IMR-90 (cell line): ENCODE measurements around the gene ST8SIA6. TPM values are rescaled to one million over a fixed set of nuclear protein-coding genes. Genes with fewer than 3 reads are reported as not detected.

Source experiments
- ATAC-seq: fragments of 200-7000 bp; cut with Tn5 transposase; 2 replicates; pipeline ENCODE4 v1.9.1; 2020; ENCODE audit warnings: low read depth, mild to moderate bottlenecking, moderate library complexity
- BruUV-seq: library from RNA; stranded (reverse); fragments of 400-500 nt; replicated peaks from 2 replicates; lab custom pipeline; 2021; lab: Mats Ljungman, UMichigan
- CTCF ChIA-PET: fragments of 300-600 bp; formaldehyde crosslinking; extraction: SDS; loops from one replicate; lab custom pipeline; 2021; ENCODE audit warnings: antibody characterized with exemption; lab: Yijun Ruan, JAX
- POLR2A ChIA-PET: fragments of 300-600 bp; sonication (Branson Sonifier 250); formaldehyde crosslinking; loops from one replicate; lab custom pipeline; 2022; ENCODE audit warnings: antibody characterized with exemption; ENCODE audit not compliant: unreplicated experiment; lab: Charles Lee
- DNase-seq: peaks from one replicate; pipeline ENCODE4 v3.0.0; 2013
- H2AFZ ChIP-seq: replicated peaks from 2 replicates; pipeline ENCODE3; 2013; ENCODE audit warnings: low read length, mild to moderate bottlenecking; ENCODE audit not compliant: poor library complexity
- H2AK5ac ChIP-seq: 2 replicates; pipeline ENCODE4 v1.6.1; 2013; ENCODE audit warnings: low read depth, low read length, inconsistent platforms
- H2AK9ac ChIP-seq: replicated peaks from 2 replicates; pipeline ENCODE3; 2013; ENCODE audit warnings: mild to moderate bottlenecking, low read depth, low read length, moderate library complexity; ENCODE audit not compliant: poor library complexity
- H2BK120ac ChIP-seq: 2 replicates; pipeline ENCODE4 v1.6.1; 2013; ENCODE audit warnings: low read depth, low read length, inconsistent platforms
- H2BK15ac ChIP-seq: 3 replicates; pipeline ENCODE4 v1.6.1; 2013; ENCODE audit warnings: low read depth, low read length, inconsistent platforms
- H2BK20ac ChIP-seq: 2 replicates; pipeline ENCODE4 v1.6.1; 2013; ENCODE audit warnings: low read depth, mild to moderate bottlenecking, inconsistent platforms, low read length, moderate library complexity
- H2BK5ac ChIP-seq: 2 replicates; pipeline ENCODE4 v1.6.1; 2013; ENCODE audit warnings: mild to moderate bottlenecking, low read depth, low read length, inconsistent platforms; ENCODE audit not compliant: poor library complexity, severe bottlenecking
- H3K14ac ChIP-seq: replicated peaks from 2 replicates; pipeline ENCODE4 v1.6.1; 2013; ENCODE audit warnings: low read depth, low read length, inconsistent platforms
- H3K18ac ChIP-seq: 2 replicates; pipeline ENCODE4 v1.6.1; 2013; ENCODE audit warnings: low read depth, low read length, control low read depth
- H3K23ac ChIP-seq: 2 replicates; pipeline ENCODE4 v1.6.1; 2013; ENCODE audit warnings: low read depth, low read length, inconsistent platforms
- H3K27ac ChIP-seq: 2 replicates; pipeline ENCODE4 v1.5.1; 2013; ENCODE audit warnings: mild to moderate bottlenecking, control low read depth, low read length; ENCODE audit not compliant: insufficient read depth
- H3K27me3 ChIP-seq: 2 replicates; pipeline ENCODE4 v1.6.1; 2013; ENCODE audit warnings: low read length; ENCODE audit not compliant: control insufficient read depth, insufficient read depth
- H3K36me3 ChIP-seq: 2 replicates; pipeline ENCODE4 v1.6.1; 2013; ENCODE audit warnings: low read length, mixed read lengths; ENCODE audit not compliant: control insufficient read depth, insufficient read depth
- H3K4ac ChIP-seq: 2 replicates; pipeline ENCODE4 v1.6.1; 2013; ENCODE audit warnings: low read depth, low read length, inconsistent platforms
- H3K4me1 ChIP-seq: 2 replicates; pipeline ENCODE4 v1.6.1; 2013; ENCODE audit warnings: low read length, mixed read lengths; ENCODE audit not compliant: control insufficient read depth, insufficient read depth
- H3K4me2 ChIP-seq: 2 replicates; pipeline ENCODE4 v1.6.1; 2013; ENCODE audit warnings: low read depth, mild to moderate bottlenecking, control low read depth, low read length, moderate library complexity
- H3K4me3 ChIP-seq: 2 replicates; pipeline ENCODE4 v1.5.1; 2013; ENCODE audit warnings: low read depth, mild to moderate bottlenecking, control low read depth, low read length, moderate library complexity; ENCODE audit not compliant: insufficient read depth
- H3K56ac ChIP-seq: 2 replicates; pipeline ENCODE4 v1.6.1; 2013; ENCODE audit warnings: low read length, inconsistent platforms; ENCODE audit not compliant: insufficient read depth; ENCODE audit errors: extremely low read depth
- H3K79me1 ChIP-seq, 2 experiments: 2 replicates each; pipeline ENCODE4 v1.6.1; 2013; ENCODE audit warnings: low read length in 2 of 2, inconsistent platforms in 1 of 2, low read depth in 1 of 2
- H3K9ac ChIP-seq: 2 replicates; pipeline ENCODE4 v1.6.1; 2013; ENCODE audit warnings: low read depth, low read length, control low read depth
- H3K9me1 ChIP-seq: 2 replicates; pipeline ENCODE4 v1.6.1; 2013; ENCODE audit warnings: low read length, inconsistent platforms; ENCODE audit not compliant: insufficient read depth
- H3K9me3 ChIP-seq: 2 replicates; pipeline ENCODE4 v1.6.1; 2013; ENCODE audit warnings: low read length; ENCODE audit not compliant: control insufficient read depth, insufficient read depth
- H4K20me1 ChIP-seq: 2 replicates; pipeline ENCODE4 v1.6.1; 2013; ENCODE audit warnings: low read length, inconsistent platforms; ENCODE audit not compliant: insufficient read depth
- H4K5ac ChIP-seq: 2 replicates; pipeline ENCODE4 v1.6.1; 2013; ENCODE audit warnings: mild to moderate bottlenecking, low read depth, low read length, control low read depth
- H4K8ac ChIP-seq, 2 experiments: 2 replicates each; pipeline ENCODE4 v1.6.1; 2013; ENCODE audit warnings: low read depth in 2 of 2, low read length in 2 of 2, control low read depth in 1 of 2, inconsistent platforms in 1 of 2
- H4K91ac ChIP-seq: 2 replicates; pipeline ENCODE4 v1.6.1; 2013; ENCODE audit warnings: low read depth, low read length, inconsistent platforms; ENCODE audit not compliant: insufficient read depth
- CEBPB ChIP-seq: IDR thresholded peaks from 2 replicates; pipeline ENCODE4 v1.6.1; 2012; ENCODE audit warnings: low read depth, low read length, improper control_type of control experiment
- CHD1 ChIP-seq: IDR thresholded peaks from 2 replicates; pipeline ENCODE4 v1.6.1; 2012; ENCODE audit warnings: low read depth, low read length, improper control_type of control experiment
- ELK1 ChIP-seq: fragments of 150-350 bp; IDR thresholded peaks from 2 replicates; pipeline ENCODE4 v1.6.1; 2016; ENCODE audit warnings: low read depth, mild to moderate bottlenecking, low read length, moderate library complexity, borderline replicate concordance
- FOS ChIP-seq: fragments of 150-350 bp; IDR thresholded peaks from 2 replicates; pipeline ENCODE4 v1.6.1; 2016; ENCODE audit warnings: low read depth, low read length
- MAFK ChIP-seq: IDR thresholded peaks from 2 replicates; pipeline ENCODE4 v1.6.1; 2012; ENCODE audit warnings: low read depth, low read length, improper control_type of control experiment
- MAZ ChIP-seq: IDR thresholded peaks from 2 replicates; pipeline ENCODE4 v1.6.1; 2012; ENCODE audit warnings: low read depth, mild to moderate bottlenecking, low read length, improper control_type of control experiment, moderate library complexity, borderline replicate concordance
- MXI1 ChIP-seq: IDR thresholded peaks from 2 replicates; pipeline ENCODE4 v1.6.1; 2012; ENCODE audit warnings: low read depth, mild to moderate bottlenecking, low read length, moderate library complexity, borderline replicate concordance
- NFE2L2 ChIP-seq: fragments of 150-350 bp; IDR thresholded peaks from 2 replicates; pipeline ENCODE4 v1.6.1; 2016; ENCODE audit warnings: low read depth, mild to moderate bottlenecking, low read length
- POLR2A ChIP-seq: IDR thresholded peaks from 2 replicates; pipeline ENCODE4 v1.6.1; 2012; ENCODE audit warnings: mild to moderate bottlenecking, low read depth, low read length
- RAD21 ChIP-seq: IDR thresholded peaks from 2 replicates; pipeline ENCODE4 v1.6.1; 2012; ENCODE audit warnings: low read length, improper control_type of control experiment
- RFX5 ChIP-seq: IDR thresholded peaks from 2 replicates; pipeline ENCODE4 v1.8.0; 2012; ENCODE audit warnings: low read depth, mild to moderate bottlenecking, low read length, moderate library complexity
- SMC3 ChIP-seq: fragments of 150-350 bp; IDR thresholded peaks from 2 replicates; pipeline ENCODE4 v1.6.1; 2016; ENCODE audit warnings: low read depth, mild to moderate bottlenecking, antibody characterized with exemption, low read length, moderate library complexity
- WGBS, 2 experiments: methylation state at CpG; one replicate each; pipeline versions ENCODE4 v1.1.5 to v1.1.7; 2013; ENCODE audit warnings: missing lambda C conversion rate in 2 of 2; ENCODE audit not compliant: insufficient read length in 1 of 2; ENCODE audit errors: extremely low coverage in 2 of 2; 5-methylcytosine and 5-hydroxymethylcytosine counted together
- dilution Hi-C: fragments of 300-500 bp; cut with HindIII; formaldehyde crosslinking; loops from one replicate; pipeline ENCODE4 v1.14.3; 2018; ENCODE audit warnings: low sequenced_read_pairs; ENCODE audit not compliant: unreplicated experiment
- in situ Hi-C: fragments of 300-500 bp; cut with MboI; formaldehyde crosslinking; loops from 3 replicates; pipeline ENCODE4 v1.14.3; 2019; ENCODE audit warnings: low sequenced_read_pairs, inconsistent platforms, mixed read lengths
- intact Hi-C: fragments of 100-400 bp; cut with micrococcal nuclease; formaldehyde crosslinking; loops from 2 replicates; pipeline ENCODE4 v1.10.0; 2022
- polyA plus RNA-seq, 3 experiments: library from polyadenylated mRNA; depleted of rRNA; stranded (reverse); fragments of >200 nt; gene quantifications; 2 replicates each; pipeline ENCODE4 v1.2.3, GENCODE V29; 2012; ENCODE audit warnings: low replicate concordance in 1 of 3
- total RNA-seq: library from RNA; depleted of rRNA; stranded (reverse); fragments of >200 nt; gene quantifications from 2 replicates; pipeline ENCODE4 v1.2.3, GENCODE V29; 2012
- TF ChIP-seq, protein P1 (sequence below): fragments of 150-350 bp; IDR thresholded peaks from 2 replicates; pipeline ENCODE4 v1.6.1; 2017; ENCODE audit warnings: mild to moderate bottlenecking, antibody characterized with exemption, low read length, low read depth

ST8SIA6 gene
- total and polyA plus RNA-seq, 2 of the 4 experiments (the other 2 are of a cell fraction) = 0.10 to 0.18 TPM

DNA sequence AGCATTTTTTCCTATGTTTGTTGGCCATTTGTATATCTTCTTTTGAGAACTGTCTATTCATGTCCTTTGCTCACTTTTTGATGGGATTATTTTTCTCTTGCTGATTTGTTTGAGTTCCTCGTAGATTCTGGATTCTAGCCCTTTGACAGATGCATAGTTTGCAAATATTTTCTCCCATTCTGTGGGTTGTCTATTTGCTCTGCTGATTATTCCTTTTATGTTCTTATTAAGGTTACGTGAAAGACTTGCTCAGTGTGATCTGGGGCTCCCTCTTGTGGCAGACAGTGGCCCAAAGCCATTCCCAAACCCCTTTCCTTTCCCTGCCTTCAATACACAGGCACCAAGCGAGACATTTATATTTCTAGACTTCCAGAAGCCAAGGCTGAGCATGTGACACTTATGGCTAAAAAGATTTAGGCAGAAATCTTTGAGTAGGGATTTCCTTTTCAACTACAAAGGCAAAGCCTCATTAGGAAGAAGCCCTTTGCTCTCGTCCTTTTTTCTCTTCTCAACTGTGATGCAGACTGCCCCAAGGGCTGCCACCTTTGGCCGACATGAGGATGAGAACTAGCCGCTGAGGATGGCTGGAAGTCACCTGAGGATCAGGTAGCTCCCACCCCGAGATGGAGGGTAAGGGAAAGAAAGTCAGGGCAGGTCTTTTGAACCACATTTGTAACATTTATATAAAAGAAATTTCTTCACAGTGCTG, 23.6 kb downstream of the ST8SIA6 start (continued):
- TF ChIP-seq RAD21 = peak; percentile 80

- H3K27me3 ChIP-seq = peaks cover 24% of the 10 kb centered on the region
- no peak overlapping the region for H2BK15ac ChIP-seq
- dilution Hi-C loops (no loop called here), intact Hi-C loops (loop anchor here (10.0 kb wide), 1 partner anchor 155 kb away; no protein-coding TSS in a partner anchor), in situ Hi-C loops (loop anchor here (5.0 kb wide), 1 partner anchor 602 kb away; no protein-coding TSS in a partner anchor)
- no peak overlapping the region for H4K8ac ChIP-seq
- peaks cover 2% of the 10 kb centered on the region; the same call in 1 of the 2 replicates for H3K4me1 ChIP-seq
- H4K5ac ChIP-seq = no peak overlapping the region
- no peak overlapping the region for H3K14ac ChIP-seq
- no peak overlapping the region for H3K9ac ChIP-seq
- no peak overlapping the region for H3K56ac ChIP-seq
- H2BK120ac ChIP-seq = no peak overlapping the region
- no peak overlapping the region for H2AFZ ChIP-seq
- H3K9me1 ChIP-seq = no peaks in the 10 kb centered on the region
- H3K4me3 ChIP-seq = no peak overlapping the region
- H3K4me2 ChIP-seq = no peak overlapping the region
- no peak overlapping the region for H2AK5ac ChIP-seq
- BruUV-seq = no TSS peak
- H3K23ac ChIP-seq = no peak overlapping the region
- no peak overlapping the region for H3K27ac ChIP-seq
- CTCF ChIA-PET = no interaction called here
- H3K9me3 ChIP-seq = no peaks in the 10 kb centered on the region
- H4K20me1 ChIP-seq = no peaks in the 10 kb centered on the region
- H2AK9ac ChIP-seq = no peak overlapping the region
- H4K91ac ChIP-seq = no peak overlapping the region
- ATAC-seq (no peak), DNase-seq (no peak)
- WGBS, 2 experiments = no CpG with 5 or more reads among the region's 6 CpGs
- H3K4ac ChIP-seq = no peak overlapping the region
- no peaks in the 10 kb centered on the region for H3K79me1 ChIP-seq
- H2BK5ac ChIP-seq = no peak overlapping the region
- H3K36me3 ChIP-seq = no peaks in the 10 kb centered on the region
- H2BK20ac ChIP-seq = no peak overlapping the region
- POLR2A ChIA-PET = no interaction called here
- H3K18ac ChIP-seq = no peak overlapping the region
- TF ChIP-seq RFX5 (no peak), NFE2L2 (no peak), RAD21 (no peak), POLR2A (no peak), CEBPB (no peak), MAFK (no peak), MXI1 (no peak), CHD1 (no peak), FOS (no peak), ELK1 (no peak), MAZ (no peak), SMC3 (no peak)
- TF ChIP-seq, protein P1, sequence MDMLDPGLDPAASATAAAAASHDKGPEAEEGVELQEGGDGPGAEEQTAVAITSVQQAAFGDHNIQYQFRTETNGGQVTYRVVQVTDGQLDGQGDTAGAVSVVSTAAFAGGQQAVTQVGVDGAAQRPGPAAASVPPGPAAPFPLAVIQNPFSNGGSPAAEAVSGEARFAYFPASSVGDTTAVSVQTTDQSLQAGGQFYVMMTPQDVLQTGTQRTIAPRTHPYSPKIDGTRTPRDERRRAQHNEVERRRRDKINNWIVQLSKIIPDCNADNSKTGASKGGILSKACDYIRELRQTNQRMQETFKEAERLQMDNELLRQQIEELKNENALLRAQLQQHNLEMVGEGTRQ = no peak
These were observed 24.9 kb downstream of the ST8SIA6 start for GRCh38 chr10:17429490-17429889.
